Endothelial cell of umbilical vein (primary cell): ENCODE results near the gene WBP2.

Experiments used
- CTCF ChIP-seq, 2 donors: IDR thresholded peaks; 1 replicate in 1 of 2; 2 replicates in 1 of 2; pipeline ENCODE4 v1.5.1; 2011; ENCODE audit warnings: low read length in 2 of 2, mild to moderate bottlenecking in 2 of 2, moderate library complexity in 2 of 2, control low read depth in 1 of 2, inconsistent platforms in 1 of 2, low read depth in 1 of 2; ENCODE audit not compliant: insufficient read depth in 1 of 2; ENCODE audit errors: extremely low read depth in 1 of 2
- EZH2 ChIP-seq: IDR thresholded peaks from 2 replicates; pipeline ENCODE4 v1.6.1; 2012; ENCODE audit warnings: borderline replicate concordance, low read depth, mild to moderate bottlenecking, moderate library complexity, low read length, inconsistent platforms; ENCODE audit not compliant: severe bottlenecking
- FOS ChIP-seq: IDR thresholded peaks from 2 replicates; pipeline ENCODE4 v1.6.1; 2011; ENCODE audit warnings: mild to moderate bottlenecking, low read length, moderate library complexity, borderline replicate concordance; ENCODE audit not compliant: insufficient read depth
- GATA2 ChIP-seq: IDR thresholded peaks from 2 replicates; pipeline ENCODE4 v1.7.0; 2011; ENCODE audit warnings: low read depth, mild to moderate bottlenecking, moderate library complexity, mixed read lengths, low read length; ENCODE audit not compliant: insufficient read length, insufficient read depth
- JUN ChIP-seq: IDR thresholded peaks from 2 replicates; pipeline ENCODE4 v1.6.1; 2011; ENCODE audit warnings: borderline replicate concordance, low read depth; ENCODE audit not compliant: insufficient read length, insufficient read depth
- MAX ChIP-seq: IDR thresholded peaks from 2 replicates; pipeline ENCODE4 v1.6.1; 2011; ENCODE audit not compliant: insufficient read depth, insufficient read length
- MYC ChIP-seq: IDR thresholded peaks from one replicate; pipeline ENCODE4 v1.6.1; 2011; ENCODE audit warnings: mild to moderate bottlenecking, low read depth, low read length
- POLR2A ChIP-seq: IDR thresholded peaks from 2 replicates; pipeline ENCODE4 v1.6.1; 2012; ENCODE audit warnings: low read depth, mild to moderate bottlenecking, control low read depth, low read length
- POLR2AphosphoS5 ChIP-seq: IDR thresholded peaks from 2 replicates; pipeline ENCODE4 v1.6.1; 2012; ENCODE audit warnings: low read depth, mild to moderate bottlenecking, control low read depth, low read length, moderate library complexity; ENCODE audit not compliant: insufficient read depth

GRCh38 chr17:75824050-75824552 is 31.0 kb downstream of the WBP2 start:
- TF ChIP-seq CTCF (IDR thresholded peaks at IDR 0.05; ENCODE audit: extremely low read depth in 1 of 2, insufficient read depth in 1 of 2, low read depth in 1 of 2, low read length in 2 of 2) (no peak), POLR2A (no peak), MYC (no peak), MAX (no peak), GATA2 (no peak), EZH2 (no peak), JUN (no peak), POLR2AphosphoS5 (no peak), FOS (no peak)
